CD4-positive, alpha-beta T cell (primary cell): ENCODE data around the gene ESR2. TPM values are rescaled to one million over a fixed set of nuclear protein-coding genes. Genes with fewer than 3 reads are reported as not detected.

Experiments used
- ATAC-seq: fragments of 200-7000 bp; cut with Tn5 transposase; one replicate; pipeline ENCODE4 v1.10.0; 2022; ENCODE audit warnings: mild to moderate bottlenecking; ENCODE audit not compliant: poor library complexity
- CTCF ChIA-PET: fragments of 350-600 bp; sonication (Branson Sonifier 250); formaldehyde crosslinking; loops from one replicate; lab custom pipeline; 2021; ENCODE audit warnings: antibody characterized with exemption, inconsistent platforms; lab: Charles Lee
- POLR2A ChIA-PET: fragments of 350-600 bp; sonication (Branson Sonifier 250); formaldehyde crosslinking; loops from one replicate; lab custom pipeline; 2021; ENCODE audit warnings: antibody characterized with exemption, inconsistent platforms; lab: Charles Lee
- DNase-seq, 14 experiments: peaks; one replicate each; pipeline ENCODE4 v3.0.0-alpha.2; 2013 to 2020; ENCODE audit warnings: mixed read lengths in 2 of 14
- H3K27ac ChIP-seq, 2 donors: one replicate each; pipeline versions ENCODE4 v1.5.1 to v1.7.0; 2013; ENCODE audit warnings: low read length in 2 of 2, low read depth in 1 of 2, mild to moderate bottlenecking in 1 of 2
- H3K27me3 ChIP-seq, 2 experiments: 1 replicate in 1 of 2; 2 replicates in 1 of 2; pipeline versions ENCODE4 v1.6.1 to v1.7.0; 2013; ENCODE audit warnings: low read length in 2 of 2, control low read depth in 1 of 2, mild to moderate bottlenecking in 1 of 2, moderate library complexity in 1 of 2; ENCODE audit not compliant: insufficient read depth in 2 of 2, control insufficient read depth in 1 of 2
- H3K36me3 ChIP-seq: one replicate; pipeline ENCODE4 v1.6.1; 2013; ENCODE audit warnings: low read length, control low read depth; ENCODE audit not compliant: insufficient read depth
- H3K4me1 ChIP-seq: one replicate; pipeline ENCODE4 v1.6.1; 2013; ENCODE audit warnings: low read length, control low read depth; ENCODE audit not compliant: insufficient read depth
- H3K4me3 ChIP-seq: one replicate; pipeline ENCODE4 v1.5.1; 2013; ENCODE audit warnings: mild to moderate bottlenecking, low read length, moderate library complexity
- H3K9me3 ChIP-seq, 2 experiments: 1 replicate in 1 of 2; 2 replicates in 1 of 2; pipeline versions ENCODE4 v1.6.1 to v1.7.0; 2013; ENCODE audit warnings: low read length in 2 of 2, mild to moderate bottlenecking in 2 of 2, control low read depth in 1 of 2, moderate library complexity in 1 of 2; ENCODE audit not compliant: control insufficient read depth in 1 of 2, insufficient read depth in 1 of 2
- H3K27ac Mint-ChIP-seq: one replicate; pipeline ENCODE4 v1.8.0; 2020; ENCODE audit warnings: mixed read lengths
- H3K27me3 Mint-ChIP-seq: one replicate; pipeline ENCODE4 v1.8.0; 2021; ENCODE audit warnings: mixed read lengths
- H3K36me3 Mint-ChIP-seq: one replicate; pipeline ENCODE4 v1.8.0; 2021; ENCODE audit warnings: low read depth, mixed read lengths
- H3K4me1 Mint-ChIP-seq: one replicate; pipeline ENCODE4 v1.8.0; 2021; ENCODE audit warnings: low read depth, mixed read lengths
- H3K4me3 Mint-ChIP-seq: one replicate; pipeline ENCODE4 v1.8.0; 2020; ENCODE audit warnings: mild to moderate bottlenecking, mixed read lengths
- H3K9me3 Mint-ChIP-seq: one replicate; pipeline ENCODE4 v1.8.0; 2020; ENCODE audit warnings: mixed read lengths
- CTCF ChIP-seq: fragments of 200-600 bp; IDR thresholded peaks from one replicate; pipeline ENCODE4 v1.8.0; 2022; ENCODE audit warnings: antibody characterized with exemption, mild to moderate bottlenecking
- intact Hi-C, 2 experiments: fragments of 100-400 bp; cut with DNase I in 1 of 2; cut with micrococcal nuclease in 1 of 2; formaldehyde crosslinking; loops; one replicate each; pipeline versions ENCODE4 v1.15.1 to v1.9.0; 2023 to 2025; cut with DNase I, micrococcal nuclease
- total RNA-seq, 174 experiments: library from RNA in 2 of 174; stranded (reverse) in 2 of 174; gene quantifications; one replicate each; pipeline ENCODE4 v1.2.3 and lab custom pipeline; 2021 to 2026

Gene ESR2
- total RNA-seq, 2 experiments from 2014 or later, result 0.08 TPM; not detected in 1

GRCh38 chr14:64210216-64210615 is 84.0 kb downstream of the ESR2 start:
- no peak for DNase-seq
- ChIA-PET POLR2A (no interaction called here), CTCF (no interaction called here)
- Histone ChIP-seq H3K4me1 (no peaks in the 10 kb centered on the region), H3K36me3 (peaks cover 83% of the 10 kb centered on the region), H3K27me3 (no peaks in the 10 kb centered on the region), H3K9me3 (no peaks in the 10 kb centered on the region), H3K27ac (no peak overlapping the region), H3K4me3 (no peak overlapping the region)
- intact Hi-C loops, result no loop called here
- TF ChIP-seq CTCF, result no peak
- H3K27ac Mint-ChIP-seq, result no peak overlapping the region
- no peak for ATAC-seq
- no peaks in the 10 kb centered on the region for H3K27me3 Mint-ChIP-seq
- no peaks in the 10 kb centered on the region for H3K9me3 Mint-ChIP-seq
- no peak overlapping the region for H3K4me3 Mint-ChIP-seq
- H3K36me3 Mint-ChIP-seq, result peaks cover 82% of the 10 kb centered on the region
- no peaks in the 10 kb centered on the region for H3K4me1 Mint-ChIP-seq

GRCh38 chr14:64209444-64210131 is 84.6 kb downstream of the ESR2 start:
- H3K27ac Mint-ChIP-seq, result no peak overlapping the region
- peaks cover 77% of the 10 kb centered on the region for H3K36me3 ChIP-seq

GRCh38 chr14:64208981-64209380 is 85.2 kb downstream of the ESR2 start:
- H3K4me3 Mint-ChIP-seq, result no peak overlapping the region
- no peak overlapping the region for H3K27ac Mint-ChIP-seq
- no peaks in the 10 kb centered on the region for H3K4me1 Mint-ChIP-seq
- Histone ChIP-seq H3K36me3 (peaks cover 71% of the 10 kb centered on the region), H3K27me3 (no peaks in the 10 kb centered on the region), H3K27ac (no peak overlapping the region), H3K9me3 (no peaks in the 10 kb centered on the region), H3K4me1 (no peaks in the 10 kb centered on the region), H3K4me3 (no peak overlapping the region)
- peaks cover 69% of the 10 kb centered on the region for H3K36me3 Mint-ChIP-seq
- TF ChIP-seq CTCF, result no peak
- H3K9me3 Mint-ChIP-seq, result no peaks in the 10 kb centered on the region
- intact Hi-C loops, result no loop called here
- no peak for DNase-seq
- no peaks in the 10 kb centered on the region for H3K27me3 Mint-ChIP-seq
- CTCF ChIA-PET, result no interaction called here
- ATAC-seq, result no peak
- POLR2A ChIA-PET, result no interaction called here

More at GRCh38 chr14:64209444-64210131, 84.6 kb downstream of the ESR2 start:
- ChIA-PET CTCF (no interaction called here), POLR2A (no interaction called here)
- no peak for ATAC-seq
- Histone ChIP-seq H3K9me3 (no peaks in the 10 kb centered on the region), H3K4me1 (no peaks in the 10 kb centered on the region), H3K4me3 (no peak overlapping the region), H3K27me3 (no peaks in the 10 kb centered on the region), H3K27ac (no peak overlapping the region)
- no peak for TF ChIP-seq CTCF
- Mint-ChIP-seq H3K9me3 (no peaks in the 10 kb centered on the region), H3K36me3 (peaks cover 75% of the 10 kb centered on the region), H3K4me3 (no peak overlapping the region), H3K4me1 (no peaks in the 10 kb centered on the region), H3K27me3 (no peaks in the 10 kb centered on the region)
- DNase-seq, result no peak
- intact Hi-C loops, result no loop called here
